ENCODE measurements around the gene AGK.

DNA sequence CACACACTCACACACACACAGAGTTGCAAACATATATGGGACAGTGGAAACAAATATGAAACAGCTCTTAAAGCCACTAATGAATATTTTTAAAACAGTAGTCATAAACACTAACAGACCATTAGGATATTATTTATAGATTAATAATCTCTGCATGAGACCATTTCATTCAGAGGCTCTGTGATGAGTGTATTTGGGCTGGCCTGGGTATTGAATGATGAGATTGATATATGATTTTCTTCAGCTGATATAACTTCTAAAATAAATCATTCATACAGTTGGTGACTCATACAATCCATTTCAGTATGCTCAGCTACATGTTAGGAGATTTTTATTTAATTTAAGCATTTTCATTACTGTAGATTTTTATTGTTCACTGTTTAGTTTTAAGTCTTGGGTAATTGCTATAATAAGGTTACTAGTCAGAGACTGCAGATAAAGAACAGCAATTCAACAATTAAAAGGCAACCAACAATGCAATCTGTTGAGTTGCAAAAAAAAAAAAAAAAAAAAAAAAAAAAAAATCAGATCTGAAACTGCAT is 25.2 kb upstream of the AGK start:
- no peak for TF ChIP-seq CTCF (conservative IDR thresholded peaks at IDR 0.05; ENCODE audit: low read depth in 2 of 2)
- no peak for TF ChIP-seq REST (IDR thresholded peaks at IDR 0.05; ENCODE audit: unreplicated experiment)
- no peak for TF ChIP-seq EZH2 (IDR thresholded peaks at IDR 0.05; ENCODE audit: low read depth, unreplicated experiment)
- no peak for TF ChIP-seq ZNF114 (CRISPR knock-in tag; IDR thresholded peaks at IDR 0.05)
- TF ChIP-seq POLR2AphosphoS5 (IDR thresholded peaks at IDR 0.05; ENCODE audit: low read depth): no peak
- TF ChIP-seq, protein P1, sequence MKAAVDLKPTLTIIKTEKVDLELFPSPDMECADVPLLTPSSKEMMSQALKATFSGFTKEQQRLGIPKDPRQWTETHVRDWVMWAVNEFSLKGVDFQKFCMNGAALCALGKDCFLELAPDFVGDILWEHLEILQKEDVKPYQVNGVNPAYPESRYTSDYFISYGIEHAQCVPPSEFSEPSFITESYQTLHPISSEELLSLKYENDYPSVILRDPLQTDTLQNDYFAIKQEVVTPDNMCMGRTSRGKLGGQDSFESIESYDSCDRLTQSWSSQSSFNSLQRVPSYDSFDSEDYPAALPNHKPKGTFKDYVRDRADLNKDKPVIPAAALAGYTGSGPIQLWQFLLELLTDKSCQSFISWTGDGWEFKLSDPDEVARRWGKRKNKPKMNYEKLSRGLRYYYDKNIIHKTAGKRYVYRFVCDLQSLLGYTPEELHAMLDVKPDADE (IDR thresholded peaks at IDR 0.05): no peak
- TF ChIP-seq ZNF331 (CRISPR knock-in tag; IDR thresholded peaks at IDR 0.05; ENCODE audit: low read depth): no peak
- no peak for TF ChIP-seq NANOG (IDR thresholded peaks at IDR 0.05; ENCODE audit: borderline replicate concordance)
- no peak for TF ChIP-seq EZH2phosphoT487 (IDR thresholded peaks at IDR 0.05; ENCODE audit: unreplicated experiment)
- no peak for TF ChIP-seq CREB1 (CRISPR knock-in tag; IDR thresholded peaks at IDR 0.05; ENCODE audit: low read depth)
- no peak for TF ChIP-seq JUNB (IDR thresholded peaks at IDR 0.05; ENCODE audit: unreplicated experiment)
- TF ChIP-seq STAT1 (IDR thresholded peaks at IDR 0.05; ENCODE audit: unreplicated experiment): no peak
